Testis (tissue), 3 donors: ENCODE data around the gene PLN. TPM values are rescaled to one million over a fixed set of nuclear protein-coding genes. Genes with fewer than 3 reads are reported as not detected.

ENCODE experiments used
- DNase-seq: peaks from one replicate; pipeline ENCODE4 v3.0.0-alpha.2; 2019
- H3K27ac ChIP-seq, 2 donors: fragments of 200-600 bp; sonication (generic); one replicate each; pipeline ENCODE4 v1.5.1; 2019
- H3K27me3 ChIP-seq: fragments of 200-600 bp; sonication (generic); one replicate; pipeline ENCODE4 v1.5.1; 2019
- H3K36me3 ChIP-seq: fragments of 200-600 bp; sonication (generic); one replicate; pipeline ENCODE4 v1.5.1; 2017; ENCODE audit warnings: low read depth; ENCODE audit errors: missing control alignments
- H3K4me1 ChIP-seq: fragments of 200-600 bp; sonication (generic); one replicate; pipeline ENCODE4 v1.5.1; 2019
- H3K4me3 ChIP-seq, 2 donors: fragments of 200-600 bp; sonication (generic); one replicate each; pipeline ENCODE4 v1.5.1; 2017 to 2019
- H3K9me3 ChIP-seq: fragments of 200-600 bp; sonication (generic); one replicate; pipeline ENCODE4 v1.5.1; 2017
- CTCF ChIP-seq, 3 experiments: fragments of 450-650 bp in 2 of 3; fragments of 200-600 bp in 1 of 3; sonication (generic) in 1 of 3; IDR thresholded peaks; one replicate each; pipeline ENCODE4 v1.5.1; 2016 to 2019; ENCODE audit warnings: antibody characterized with exemption in 3 of 3, mild to moderate bottlenecking in 2 of 3, moderate library complexity in 1 of 3
- POLR2A ChIP-seq: fragments of 450-650 bp; IDR thresholded peaks from one replicate; pipeline ENCODE4 v1.6.1; 2017; ENCODE audit warnings: antibody characterized with exemption, mild to moderate bottlenecking, moderate library complexity
- WGBS, 2 donors: methylation state at CpG; one replicate each; pipeline ENCODE4 v1.1.5; 2018; 5-methylcytosine and 5-hydroxymethylcytosine counted together
- intact Hi-C: fragments of 100-400 bp; cut with DNase I; formaldehyde crosslinking; loops from one replicate; pipeline ENCODE4 v1.15.1; 2023; ENCODE audit warnings: low total_unique reads
- polyA plus RNA-seq: library from polyadenylated mRNA; stranded (reverse); fragments of 350-450 nt; fragmentation: Illumina TruSeq; extraction: RNeasy Lipid Tissue Mini Kit (QIAGEN cat#74804); gene quantifications from one replicate; pipeline ENCODE4 v1.2.3, GENCODE V29; 2014; ENCODE audit warnings: low read depth, low replicate concordance; ENCODE audit not compliant: insufficient read depth
- total RNA-seq, 2 donors: library from RNA; depleted of rRNA; stranded (reverse); fragments of >200 nt; gene quantifications; one replicate each; pipeline ENCODE4 v1.2.3, GENCODE V29; 2016

Gene PLN
- total and polyA plus RNA-seq, 3 donors from 2014 or later, result 2.0 to 15.2 (median 5.0) TPM

DNA sequence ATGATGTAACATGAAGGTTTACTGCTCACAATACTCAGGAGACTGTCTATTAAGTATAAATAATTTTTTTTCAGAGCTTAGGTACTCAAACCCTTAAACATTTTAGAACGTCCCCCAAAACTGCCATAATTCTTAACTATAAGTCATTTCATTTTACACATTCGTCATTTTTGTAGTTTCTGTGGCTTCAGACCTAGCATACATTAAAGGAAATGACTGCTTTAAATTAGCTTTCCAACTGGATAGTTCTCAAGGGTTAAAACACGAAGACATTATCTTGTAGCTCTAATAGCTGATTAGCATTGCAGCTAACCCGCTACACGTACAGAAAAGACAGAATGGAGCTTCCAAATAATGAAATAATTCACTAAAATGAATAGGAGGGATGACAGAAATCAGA, 24.9 kb upstream of the PLN start:
- H3K4me3 ChIP-seq, result no peak overlapping the region
- no peaks in the 10 kb centered on the region for H3K27me3 ChIP-seq
- no peaks in the 10 kb centered on the region for H3K36me3 ChIP-seq
- WGBS, 2 donors, result 75 to 86% methylated on average over 5 of the region's 5 CpGs
- no peak overlapping the region for H3K27ac ChIP-seq
- intact Hi-C loops, result no loop called here
- DNase-seq, result no peak
- TF ChIP-seq CTCF (IDR thresholded peaks at IDR 0.05), result no peak
- TF ChIP-seq POLR2A, result no peak
- H3K4me1 ChIP-seq, result no peaks in the 10 kb centered on the region
- H3K9me3 ChIP-seq, result no peaks in the 10 kb centered on the region

DNA sequence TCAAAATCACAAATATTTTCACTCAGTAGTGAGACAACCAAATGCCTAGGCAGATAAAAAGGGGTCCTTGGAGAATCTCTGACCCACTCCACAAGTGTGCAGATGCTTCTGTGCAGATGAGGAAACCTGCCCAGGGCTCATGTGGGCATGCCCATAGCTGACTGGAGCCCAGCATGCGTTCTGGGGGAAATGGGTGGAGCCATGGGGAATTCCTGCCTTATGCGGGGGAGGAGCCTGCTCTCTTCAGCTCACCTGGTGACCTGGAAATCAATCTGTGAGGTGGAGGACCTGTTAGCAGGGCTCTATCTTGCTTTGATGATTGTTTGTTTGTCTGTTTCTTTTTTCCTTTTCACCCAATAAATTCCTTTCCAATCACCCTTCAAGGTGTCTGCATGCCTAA, 23.4 kb upstream of the PLN start:
- TF ChIP-seq POLR2A (no peak), CTCF (IDR thresholded peaks at IDR 0.05) (no peak)
- WGBS, 2 donors, result 67 to 79% methylated on average over 2 of the region's 2 CpGs
- Histone ChIP-seq H3K36me3 (no peaks in the 10 kb centered on the region), H3K27ac (no peak overlapping the region), H3K4me3 (no peak overlapping the region), H3K27me3 (no peaks in the 10 kb centered on the region), H3K4me1 (no peaks in the 10 kb centered on the region), H3K9me3 (no peaks in the 10 kb centered on the region)
- DNase-seq, result no peak
- intact Hi-C loops, result no loop called here

DNA sequence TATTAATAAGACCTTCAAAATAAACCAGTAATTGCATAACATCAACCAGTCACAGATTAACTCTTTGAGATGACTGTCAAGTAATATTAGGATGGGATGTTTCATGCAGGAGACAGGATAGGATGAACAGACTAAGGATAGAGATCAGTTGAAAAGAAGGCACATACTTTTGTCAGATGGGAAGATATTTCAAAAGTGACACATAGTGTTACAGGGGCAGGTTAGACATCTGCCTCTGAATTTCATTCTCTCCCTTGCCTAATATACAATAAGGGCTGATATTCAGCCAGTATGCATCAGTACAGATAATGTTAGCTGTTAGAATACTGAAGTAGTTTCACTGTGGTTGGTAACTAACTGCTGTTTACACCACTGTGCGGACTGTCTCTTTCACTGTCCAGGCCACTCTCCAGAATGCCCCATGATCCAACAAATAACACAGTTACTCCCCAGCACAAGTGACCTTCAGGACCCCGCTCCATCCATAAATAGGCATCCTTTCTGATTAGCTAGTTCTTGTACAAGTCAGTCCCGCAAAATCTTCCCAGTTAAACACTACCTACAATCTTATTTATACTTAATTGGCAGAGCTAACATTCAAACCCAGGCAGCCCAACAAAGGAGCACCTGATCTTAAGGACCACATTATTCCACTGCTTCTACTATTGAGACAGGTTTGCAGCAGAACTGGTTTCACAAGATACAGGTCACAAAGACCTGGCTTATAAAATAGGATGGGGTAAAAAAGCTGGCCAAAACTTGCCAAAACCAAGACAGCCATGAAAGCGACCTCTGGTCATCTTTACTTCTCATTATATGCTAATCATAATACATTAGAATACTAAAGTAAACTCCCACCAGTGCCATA, 21.9 kb upstream of the PLN start:
- intact Hi-C loops, result no loop called here
- DNase-seq, result no peak
- Histone ChIP-seq H3K27ac (no peak overlapping the region), H3K4me1 (no peaks in the 10 kb centered on the region), H3K4me3 (no peak overlapping the region), H3K36me3 (no peaks in the 10 kb centered on the region), H3K9me3 (no peaks in the 10 kb centered on the region), H3K27me3 (no peaks in the 10 kb centered on the region)
- WGBS, 2 donors, result 56 to 88% methylated on average over 4 of the region's 4 CpGs
- TF ChIP-seq POLR2A (no peak), CTCF (IDR thresholded peaks at IDR 0.05) (no peak)

- Histone ChIP-seq H3K9me3 (no peaks in the 10 kb centered on the region), H3K4me1 (no peaks in the 10 kb centered on the region), H3K27ac (no peak overlapping the region), H3K27me3 (no peaks in the 10 kb centered on the region), H3K36me3 (no peaks in the 10 kb centered on the region), H3K4me3 (no peak overlapping the region)
- DNase-seq, result no peak
- intact Hi-C loops, result no loop called here
- WGBS, 2 donors, result 29 to 35% methylated on average over 1 of the region's 1 CpG
- no peak for TF ChIP-seq CTCF (IDR thresholded peaks at IDR 0.05)
- TF ChIP-seq POLR2A, result no peak
Measured at GRCh38 chr6:118528129-118528528, 20.0 kb upstream of the PLN start.

DNA sequence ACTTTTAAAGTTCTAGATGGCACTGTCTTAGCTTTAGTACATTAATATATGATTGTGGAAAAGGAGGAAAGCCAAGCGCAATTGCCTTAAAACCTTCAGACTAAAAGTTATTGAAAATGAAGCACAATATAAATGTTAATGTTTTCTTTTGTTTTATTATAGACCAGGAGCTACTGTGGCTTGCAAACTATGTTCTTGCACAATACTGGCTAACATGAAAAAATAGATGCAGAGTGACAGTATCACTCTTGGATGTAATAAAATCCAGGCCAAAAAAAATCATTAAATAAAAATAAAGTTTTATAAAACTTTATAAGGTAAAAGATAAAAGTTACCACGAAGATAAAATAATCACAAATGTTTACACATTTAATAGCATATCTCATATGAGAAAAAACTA, 18.3 kb upstream of the PLN start:
- TF ChIP-seq POLR2A (no peak), CTCF (IDR thresholded peaks at IDR 0.05) (no peak)
- Histone ChIP-seq H3K4me3 (no peak overlapping the region), H3K9me3 (no peaks in the 10 kb centered on the region), H3K36me3 (no peaks in the 10 kb centered on the region), H3K4me1 (no peaks in the 10 kb centered on the region), H3K27me3 (no peaks in the 10 kb centered on the region), H3K27ac (no peak overlapping the region)
- no peak for DNase-seq
- 90 to 95% methylated on average over 2 of the region's 2 CpGs for WGBS, 2 donors
- intact Hi-C loops, result no loop called here
